ENCODE results near the gene CD274. TPM values are rescaled to one million over a fixed set of nuclear protein-coding genes. Genes with fewer than 3 reads are reported as not detected.
"Not testable (repeated sequence)": the region's sequence is repeated elsewhere in the genome, so short reads cannot be mapped to it uniquely, and the experiment has no call there.

CD274 gene
- polyA plus RNA-seq, 1 donor from 2014 or later: 0.16 TPM

GRCh38 chr9:5460157-5460556 is 9.8 kb downstream of the CD274 start:
- no peak overlapping the region for H3K4me3 ChIP-seq (ENCODE audit: low read length)
- H3K9me2 ChIP-seq (ENCODE audit: insufficient read depth, low read length): no peaks in the 10 kb centered on the region
- H3K27me3 ChIP-seq (ENCODE audit: insufficient read depth, low read depth, low read length): no peaks in the 10 kb centered on the region
- H2AFZ ChIP-seq (ENCODE audit: low read depth, low read length): no peak overlapping the region
- H3K27ac ChIP-seq (ENCODE audit: low read length): no peak overlapping the region
- H3K4me2 ChIP-seq (ENCODE audit: low read length): no peak overlapping the region
- no peak overlapping the region for H3K9ac ChIP-seq (ENCODE audit: low read length)
- TF ChIP-seq POLR2AphosphoS5 (IDR thresholded peaks at IDR 0.05): no peak
- TF ChIP-seq RAD21 (conservative IDR thresholded peaks at IDR 0.05): no peak
- H3K9me3 ChIP-seq (ENCODE audit: low read length): no peaks in the 10 kb centered on the region
- no peaks in the 10 kb centered on the region for H3K79me2 ChIP-seq (replicated peaks; ENCODE audit: insufficient read depth, low read length)
- no peaks in the 10 kb centered on the region for H4K20me1 ChIP-seq (ENCODE audit: insufficient read depth)
- H3F3A ChIP-seq (ENCODE audit: insufficient read depth, low read length, poor library complexity, severe bottlenecking): no peaks in the 10 kb centered on the region
- no peaks in the 10 kb centered on the region for H3K36me3 ChIP-seq (ENCODE audit: insufficient read depth, low read length)

DNA sequence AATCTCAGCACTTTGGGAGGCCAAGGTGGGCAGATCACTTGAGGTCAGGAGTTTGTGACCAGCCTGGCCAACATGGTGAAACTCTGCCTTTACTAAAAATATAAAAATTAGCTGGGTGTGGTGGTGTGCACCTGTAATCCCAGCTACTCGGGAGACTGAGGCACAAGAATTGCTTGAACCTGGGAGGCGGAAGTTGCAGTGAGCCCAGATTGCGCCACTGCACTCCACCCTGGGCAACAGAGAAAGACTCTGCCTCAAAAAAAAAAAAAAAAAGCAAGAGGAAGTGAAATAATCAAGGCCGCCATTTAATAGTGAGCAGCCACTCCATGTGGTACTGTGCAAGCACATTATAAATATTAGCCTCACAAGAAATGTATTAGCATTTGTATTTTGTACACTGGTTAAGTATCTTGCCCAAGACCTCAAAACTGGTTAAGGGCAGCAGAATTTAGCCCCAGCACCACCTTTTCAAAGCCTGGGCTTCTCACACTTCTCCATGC is 14.5 kb downstream of the CD274 start:
- H3K4me2 ChIP-seq (ENCODE audit: low read length); H3F3A ChIP-seq (ENCODE audit: insufficient read depth, low read length, poor library complexity, severe bottlenecking): not testable (repeated sequence)

GRCh38 chr9:5466005-5466404 is 15.7 kb downstream of the CD274 start:
- no peak for TF ChIP-seq EZH2 (IDR thresholded peaks at IDR 0.05; ENCODE audit: borderline replicate concordance, insufficient read depth, low read length, poor library complexity, severe bottlenecking)
- TF ChIP-seq TAF1 (IDR thresholded peaks at IDR 0.05; ENCODE audit: low read depth): no peak
- no peak for TF ChIP-seq SMC3 (conservative IDR thresholded peaks at IDR 0.05; ENCODE audit: poor library complexity)
- TF ChIP-seq, protein P1, sequence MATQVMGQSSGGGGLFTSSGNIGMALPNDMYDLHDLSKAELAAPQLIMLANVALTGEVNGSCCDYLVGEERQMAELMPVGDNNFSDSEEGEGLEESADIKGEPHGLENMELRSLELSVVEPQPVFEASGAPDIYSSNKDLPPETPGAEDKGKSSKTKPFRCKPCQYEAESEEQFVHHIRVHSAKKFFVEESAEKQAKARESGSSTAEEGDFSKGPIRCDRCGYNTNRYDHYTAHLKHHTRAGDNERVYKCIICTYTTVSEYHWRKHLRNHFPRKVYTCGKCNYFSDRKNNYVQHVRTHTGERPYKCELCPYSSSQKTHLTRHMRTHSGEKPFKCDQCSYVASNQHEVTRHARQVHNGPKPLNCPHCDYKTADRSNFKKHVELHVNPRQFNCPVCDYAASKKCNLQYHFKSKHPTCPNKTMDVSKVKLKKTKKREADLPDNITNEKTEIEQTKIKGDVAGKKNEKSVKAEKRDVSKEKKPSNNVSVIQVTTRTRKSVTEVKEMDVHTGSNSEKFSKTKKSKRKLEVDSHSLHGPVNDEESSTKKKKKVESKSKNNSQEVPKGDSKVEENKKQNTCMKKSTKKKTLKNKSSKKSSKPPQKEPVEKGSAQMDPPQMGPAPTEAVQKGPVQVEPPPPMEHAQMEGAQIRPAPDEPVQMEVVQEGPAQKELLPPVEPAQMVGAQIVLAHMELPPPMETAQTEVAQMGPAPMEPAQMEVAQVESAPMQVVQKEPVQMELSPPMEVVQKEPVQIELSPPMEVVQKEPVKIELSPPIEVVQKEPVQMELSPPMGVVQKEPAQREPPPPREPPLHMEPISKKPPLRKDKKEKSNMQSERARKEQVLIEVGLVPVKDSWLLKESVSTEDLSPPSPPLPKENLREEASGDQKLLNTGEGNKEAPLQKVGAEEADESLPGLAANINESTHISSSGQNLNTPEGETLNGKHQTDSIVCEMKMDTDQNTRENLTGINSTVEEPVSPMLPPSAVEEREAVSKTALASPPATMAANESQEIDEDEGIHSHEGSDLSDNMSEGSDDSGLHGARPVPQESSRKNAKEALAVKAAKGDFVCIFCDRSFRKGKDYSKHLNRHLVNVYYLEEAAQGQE (IDR thresholded peaks at IDR 0.05; ENCODE audit: borderline replicate concordance): no peak
- TF ChIP-seq POLR2AphosphoS5 (IDR thresholded peaks at IDR 0.05): no peak
- TF ChIP-seq, protein P2, sequence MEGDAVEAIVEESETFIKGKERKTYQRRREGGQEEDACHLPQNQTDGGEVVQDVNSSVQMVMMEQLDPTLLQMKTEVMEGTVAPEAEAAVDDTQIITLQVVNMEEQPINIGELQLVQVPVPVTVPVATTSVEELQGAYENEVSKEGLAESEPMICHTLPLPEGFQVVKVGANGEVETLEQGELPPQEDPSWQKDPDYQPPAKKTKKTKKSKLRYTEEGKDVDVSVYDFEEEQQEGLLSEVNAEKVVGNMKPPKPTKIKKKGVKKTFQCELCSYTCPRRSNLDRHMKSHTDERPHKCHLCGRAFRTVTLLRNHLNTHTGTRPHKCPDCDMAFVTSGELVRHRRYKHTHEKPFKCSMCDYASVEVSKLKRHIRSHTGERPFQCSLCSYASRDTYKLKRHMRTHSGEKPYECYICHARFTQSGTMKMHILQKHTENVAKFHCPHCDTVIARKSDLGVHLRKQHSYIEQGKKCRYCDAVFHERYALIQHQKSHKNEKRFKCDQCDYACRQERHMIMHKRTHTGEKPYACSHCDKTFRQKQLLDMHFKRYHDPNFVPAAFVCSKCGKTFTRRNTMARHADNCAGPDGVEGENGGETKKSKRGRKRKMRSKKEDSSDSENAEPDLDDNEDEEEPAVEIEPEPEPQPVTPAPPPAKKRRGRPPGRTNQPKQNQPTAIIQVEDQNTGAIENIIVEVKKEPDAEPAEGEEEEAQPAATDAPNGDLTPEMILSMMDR (IDR thresholded peaks at IDR 0.05; ENCODE audit: poor library complexity, severe bottlenecking): no peak
- TF ChIP-seq MXI1 (conservative IDR thresholded peaks at IDR 0.05; ENCODE audit: poor library complexity, severe bottlenecking): no peak
- TF ChIP-seq RAD21 (conservative IDR thresholded peaks at IDR 0.05): no peak
- TF ChIP-seq EP300 (conservative IDR thresholded peaks at IDR 0.05; ENCODE audit: poor library complexity, severe bottlenecking): no peak
- Histone ChIP-seq H4K20me1 (ENCODE audit: insufficient read depth) (no peaks in the 10 kb centered on the region), H3K9me3 (ENCODE audit: low read length) (no peaks in the 10 kb centered on the region), H3K9me2 (ENCODE audit: insufficient read depth, low read length) (no peaks in the 10 kb centered on the region), H3K27me3 (ENCODE audit: insufficient read depth, low read depth, low read length) (no peaks in the 10 kb centered on the region), H3K79me2 (replicated peaks; ENCODE audit: insufficient read depth, low read length) (no peaks in the 10 kb centered on the region), H3K27ac (ENCODE audit: low read length) (no peak overlapping the region), H3K9ac (ENCODE audit: low read length) (no peak overlapping the region), H3F3A (ENCODE audit: insufficient read depth, low read length, poor library complexity, severe bottlenecking) (no peaks in the 10 kb centered on the region), H3K4me2 (ENCODE audit: low read length) (no peak overlapping the region), H3K4me3 (ENCODE audit: low read length) (no peak overlapping the region), H2AFZ (ENCODE audit: low read depth, low read length) (no peak overlapping the region), H3K36me3 (ENCODE audit: insufficient read depth, low read length) (no peaks in the 10 kb centered on the region)

More for the DNA sequence above, 14.5 kb downstream of the CD274 start:
- not testable (repeated sequence) for H3K36me3 ChIP-seq (ENCODE audit: insufficient read depth, low read length); H2AFZ ChIP-seq (ENCODE audit: low read depth, low read length); H3K27me3 ChIP-seq (ENCODE audit: insufficient read depth, low read depth, low read length); H4K20me1 ChIP-seq (ENCODE audit: insufficient read depth); H3K9me3 ChIP-seq (ENCODE audit: low read length); H3K27ac ChIP-seq (ENCODE audit: low read length); H3K79me2 ChIP-seq (replicated peaks; ENCODE audit: insufficient read depth, low read length); H3K9ac ChIP-seq (ENCODE audit: low read length); H3K9me2 ChIP-seq (ENCODE audit: insufficient read depth, low read length); H3K4me3 ChIP-seq (ENCODE audit: low read length)

Measured in neural cell (in vitro differentiated cells).